Central memory CD8-positive, alpha-beta T cell (primary cell): ENCODE results near the gene ADAMTS10.

ENCODE experiments used
- ATAC-seq: fragments of 150-1000 bp; cut with Tn5 transposase; replicated peaks from 2 replicates; pipeline ENCODE4 v1.10.0; 2022; ENCODE audit warnings: mild to moderate bottlenecking, moderate FRiP score, moderate number of reproducible peaks; ENCODE audit not compliant: poor library complexity, severe bottlenecking; ENCODE audit errors: extremely low read depth
- DNase-seq, 2 donors: peaks; one replicate each; pipeline ENCODE4 v3.0.0; 2021; ENCODE audit warnings: low spot score in 2 of 2
- H3K27ac Mint-ChIP-seq: one replicate; pipeline ENCODE4 v1.8.0; 2022; ENCODE audit warnings: low read depth, mild to moderate bottlenecking, moderate library complexity, mixed read lengths
- H3K27me3 Mint-ChIP-seq: one replicate; pipeline ENCODE4 v1.8.0; 2022; ENCODE audit warnings: mixed read lengths
- H3K36me3 Mint-ChIP-seq: one replicate; pipeline ENCODE4 v1.8.0; 2022; ENCODE audit warnings: mild to moderate bottlenecking, moderate library complexity, mixed read lengths; ENCODE audit not compliant: insufficient read depth
- H3K4me1 Mint-ChIP-seq: one replicate; pipeline ENCODE4 v1.8.0; 2022; ENCODE audit warnings: mixed read lengths
- H3K4me3 Mint-ChIP-seq: one replicate; pipeline ENCODE4 v1.8.0; 2022; ENCODE audit warnings: mild to moderate bottlenecking, moderate library complexity, mixed read lengths
- H3K9me3 Mint-ChIP-seq: one replicate; pipeline ENCODE4 v1.8.0; 2022; ENCODE audit warnings: mixed read lengths

Gene ADAMTS10

DNA sequence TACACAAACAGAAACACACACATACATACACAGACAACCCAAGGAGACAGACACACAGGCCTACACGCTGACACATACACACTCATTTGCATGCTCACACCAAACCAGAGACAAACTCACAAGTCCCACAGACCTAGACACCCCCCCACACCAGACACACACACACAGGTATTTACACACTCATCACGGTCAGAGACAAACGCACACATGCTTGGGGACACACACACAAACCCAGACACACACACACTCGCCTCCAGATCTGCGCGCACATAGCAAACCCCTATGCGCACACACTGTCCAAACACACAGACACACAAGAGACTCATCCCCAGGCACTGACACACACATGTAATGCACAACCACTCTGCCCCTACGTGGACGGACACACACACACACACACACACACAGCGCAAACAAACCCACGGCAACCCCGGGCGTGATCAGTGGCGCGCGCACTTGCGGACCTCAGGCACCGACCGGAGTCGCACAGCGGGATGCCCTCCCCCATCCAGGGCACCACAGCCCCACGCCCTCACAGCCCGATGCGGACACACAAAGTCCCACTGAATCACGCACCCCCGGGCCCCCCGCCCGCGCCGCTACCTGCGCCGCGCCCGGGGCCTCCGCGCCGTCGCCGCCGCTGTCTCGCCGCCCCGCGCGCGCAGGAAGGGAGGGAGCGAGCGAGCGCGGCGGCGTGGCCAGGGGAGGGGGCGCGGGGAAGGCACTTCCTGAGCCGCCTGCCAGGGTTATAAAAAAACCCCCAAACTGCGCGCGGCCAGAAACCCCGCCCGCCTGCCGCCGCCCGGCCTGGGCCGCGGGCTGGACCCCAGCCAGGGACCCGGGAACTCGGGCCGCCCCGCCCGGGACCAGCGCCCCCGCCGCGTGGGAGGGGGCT, at the start of gene ADAMTS10:
TSS of gene ADAMTS10 (minus strand) at position 675 of the 895 bp plus-strand sequence. CDS start 5,005 bp downstream, outside the sequence.
- Mint-ChIP-seq H3K27ac (peak within 1 kb of the TSS; percentile 58), H3K4me1 (peaks cover 40% of the 10 kb centered on the region), H3K9me3 (no peaks in the 10 kb centered on the region), H3K27me3 (no peaks in the 10 kb centered on the region), H3K4me3 (peak within 1 kb of the TSS; percentile 87), H3K36me3 (peaks cover 2% of the 10 kb centered on the region)
- ATAC-seq (peak; percentile 37), DNase-seq (no peak)

DNA sequence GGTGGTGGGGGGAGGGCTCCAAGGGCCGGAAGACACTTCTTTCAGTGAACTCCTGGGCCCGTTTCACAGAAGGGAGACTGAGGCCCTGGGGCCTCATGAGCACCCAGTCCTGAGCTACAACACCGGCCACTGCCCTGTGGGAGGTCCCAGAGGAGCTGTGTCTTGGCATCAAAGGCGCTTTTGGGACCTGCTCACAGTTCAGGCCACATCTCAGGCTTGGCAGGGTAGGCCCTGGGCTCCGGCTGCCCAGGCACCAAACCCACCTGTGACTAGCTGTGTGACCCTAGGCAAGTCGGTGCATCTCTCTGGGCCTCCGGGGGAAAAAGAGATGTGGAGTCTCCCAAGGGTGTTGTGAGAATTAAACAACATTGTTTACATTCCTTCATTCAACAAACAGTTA, 49.4 kb upstream of the ADAMTS10 start:
- no peak for DNase-seq
- no peak for ATAC-seq
- H3K9me3 Mint-ChIP-seq, result no peaks in the 10 kb centered on the region
- peaks cover 4% of the 10 kb centered on the region for H3K36me3 Mint-ChIP-seq
- H3K4me1 Mint-ChIP-seq, result peaks cover 40% of the 10 kb centered on the region
- H3K27ac Mint-ChIP-seq, result no peak overlapping the region
- H3K4me3 Mint-ChIP-seq, result no peak overlapping the region
- no peaks in the 10 kb centered on the region for H3K27me3 Mint-ChIP-seq

GRCh38 chr19:8657869-8658268, 47.4 kb upstream of the ADAMTS10 start:
- no peak overlapping the region for H3K4me3 Mint-ChIP-seq
- peaks cover 6% of the 10 kb centered on the region for H3K27me3 Mint-ChIP-seq
- DNase-seq (no peak), ATAC-seq (no peak)
- H3K27ac Mint-ChIP-seq, result peak overlapping the region; percentile 10
- H3K4me1 Mint-ChIP-seq, result peaks cover 30% of the 10 kb centered on the region
- no peaks in the 10 kb centered on the region for H3K9me3 Mint-ChIP-seq
- H3K36me3 Mint-ChIP-seq, result no peaks in the 10 kb centered on the region

DNA sequence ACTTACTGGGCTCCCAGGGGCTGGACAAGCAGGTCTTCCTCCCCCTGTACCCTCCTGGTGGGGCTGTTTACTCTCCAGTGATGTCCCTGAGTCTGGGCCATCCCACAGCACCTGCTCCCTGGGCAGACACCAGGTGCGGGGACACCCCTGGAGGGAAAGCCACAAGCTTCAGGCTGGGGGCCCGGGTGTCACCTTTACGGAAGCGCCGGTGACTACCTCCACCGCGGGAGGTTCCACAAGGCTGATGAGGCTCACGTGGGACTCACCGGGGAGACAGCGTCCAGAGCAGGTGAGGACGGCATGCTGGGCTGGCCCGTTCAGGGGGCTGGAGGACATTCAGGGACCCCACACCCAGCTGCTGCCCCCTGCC, 44.8 kb upstream of the ADAMTS10 start:
- H3K27me3 Mint-ChIP-seq, result peaks cover 9% of the 10 kb centered on the region
- no peaks in the 10 kb centered on the region for H3K9me3 Mint-ChIP-seq
- DNase-seq (peak in 1 of 2 donors; percentile 22), ATAC-seq (peak; percentile 71)
- H3K27ac Mint-ChIP-seq, result peak overlapping the region; percentile 88
- peaks cover 2% of the 10 kb centered on the region for H3K36me3 Mint-ChIP-seq
- peak overlapping the region; percentile 78 for H3K4me3 Mint-ChIP-seq
- H3K4me1 Mint-ChIP-seq, result peaks cover 24% of the 10 kb centered on the region

GRCh38 chr19:8654591-8655339, 44.2 kb upstream of the ADAMTS10 start:
- H3K27ac Mint-ChIP-seq, result peak overlapping the region; percentile 60

DNA sequence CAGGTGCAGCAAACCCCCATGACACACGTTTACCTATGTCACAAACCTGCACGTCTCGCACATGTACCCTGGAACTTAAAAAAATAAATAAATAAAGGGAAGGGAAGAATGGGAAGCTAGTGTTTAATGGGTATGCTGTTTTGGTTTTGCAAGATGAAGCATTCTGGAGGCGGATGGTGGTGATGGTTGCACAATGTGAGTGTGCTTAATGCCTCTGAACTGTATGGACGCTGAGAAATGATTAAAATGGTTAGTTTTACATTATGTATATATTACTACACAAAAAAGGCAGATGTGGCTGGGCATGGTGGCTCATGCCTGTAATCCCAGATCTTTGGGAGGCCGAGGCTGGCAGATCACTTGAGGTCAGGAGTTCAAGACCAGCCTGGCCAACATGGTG, 37.7 kb upstream of the ADAMTS10 start:
- no peak overlapping the region for H3K4me3 Mint-ChIP-seq
- no peaks in the 10 kb centered on the region for H3K9me3 Mint-ChIP-seq
- no peak for DNase-seq
- H3K27ac Mint-ChIP-seq, result no peak overlapping the region
- no peak for ATAC-seq
- peaks cover 2% of the 10 kb centered on the region for H3K36me3 Mint-ChIP-seq
- peaks cover 30% of the 10 kb centered on the region for H3K27me3 Mint-ChIP-seq
- H3K4me1 Mint-ChIP-seq, result no peaks in the 10 kb centered on the region

More at GRCh38 chr19:8654591-8655339, 44.2 kb upstream of the ADAMTS10 start:
- Mint-ChIP-seq H3K9me3 (no peaks in the 10 kb centered on the region), H3K4me3 (peak overlapping the region; percentile 78), H3K36me3 (peaks cover 2% of the 10 kb centered on the region), H3K27me3 (peaks cover 9% of the 10 kb centered on the region), H3K4me1 (peaks cover 24% of the 10 kb centered on the region)
- ATAC-seq, result peak; percentile 75
- DNase-seq, result peak; percentile 40 to 66

DNA sequence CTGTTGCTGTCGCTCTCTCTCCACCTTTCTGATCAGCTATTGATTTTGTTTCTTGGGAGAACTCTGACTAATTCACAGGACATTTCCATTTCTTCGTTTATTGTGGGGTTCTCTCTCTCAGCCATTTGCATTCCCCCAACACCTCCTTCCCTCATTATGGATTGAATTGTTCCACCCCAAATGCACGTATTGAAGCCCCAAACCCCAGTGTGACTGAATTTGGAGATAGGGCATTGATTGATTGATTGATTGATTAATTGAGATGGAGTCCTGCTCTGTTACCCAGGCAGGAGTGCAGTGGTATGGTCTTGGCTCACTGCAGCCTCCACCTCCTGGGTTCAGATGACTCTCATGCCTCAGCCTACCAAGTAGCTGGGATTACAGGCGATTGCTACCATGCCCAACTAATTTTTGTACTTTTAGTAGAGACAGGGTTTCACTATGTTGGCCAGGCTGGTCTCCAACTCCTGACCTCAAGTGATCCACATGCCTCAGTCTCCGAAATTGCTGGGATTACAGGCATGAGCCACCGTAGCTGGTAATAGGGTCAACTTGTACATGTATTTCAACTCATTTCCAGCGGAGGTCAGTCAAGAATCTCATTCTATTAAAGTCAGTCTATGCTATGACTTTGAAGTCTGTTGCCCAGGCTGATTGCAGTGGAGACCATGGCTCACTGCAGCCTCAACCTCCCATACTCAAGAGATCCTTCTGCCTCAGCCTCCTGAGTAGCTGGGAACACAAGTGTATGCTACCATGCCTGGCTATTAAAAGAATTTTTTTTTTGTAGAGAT, 33.5 kb upstream of the ADAMTS10 start:
- Mint-ChIP-seq H3K36me3 (peaks cover 2% of the 10 kb centered on the region), H3K4me1 (peaks cover 4% of the 10 kb centered on the region), H3K27me3 (peaks cover 23% of the 10 kb centered on the region), H3K9me3 (no peaks in the 10 kb centered on the region), H3K27ac (no peak overlapping the region), H3K4me3 (no peak overlapping the region)
- DNase-seq (no peak), ATAC-seq (no peak)

- no peak for ATAC-seq
- H3K27me3 Mint-ChIP-seq, result peaks cover 34% of the 10 kb centered on the region
- peaks cover 2% of the 10 kb centered on the region for H3K36me3 Mint-ChIP-seq
- H3K4me1 Mint-ChIP-seq, result peaks cover 4% of the 10 kb centered on the region
- no peak overlapping the region for H3K4me3 Mint-ChIP-seq
- no peaks in the 10 kb centered on the region for H3K9me3 Mint-ChIP-seq
- no peak for DNase-seq
- H3K27ac Mint-ChIP-seq, result no peak overlapping the region
These were observed 32.0 kb upstream of the ADAMTS10 start for GRCh38 chr19:8642561-8642960.

GRCh38 chr19:8641908-8642547, 31.5 kb upstream of the ADAMTS10 start:
- H3K9me3 Mint-ChIP-seq, result no peaks in the 10 kb centered on the region
- DNase-seq, result peak in 1 of 2 donors; percentile 18
- H3K4me1 Mint-ChIP-seq, result peaks cover 4% of the 10 kb centered on the region
- H3K27me3 Mint-ChIP-seq, result peaks cover 34% of the 10 kb centered on the region
- no peak overlapping the region for H3K4me3 Mint-ChIP-seq
- no peak overlapping the region for H3K27ac Mint-ChIP-seq
- H3K36me3 Mint-ChIP-seq, result peaks cover 2% of the 10 kb centered on the region
- ATAC-seq, result peak; percentile 36

GRCh38 chr19:8641221-8641907, 30.8 kb upstream of the ADAMTS10 start:
- DNase-seq (no peak), ATAC-seq (no peak)
- H3K4me1 Mint-ChIP-seq, result peaks cover 4% of the 10 kb centered on the region
- H3K27me3 Mint-ChIP-seq, result peaks cover 32% of the 10 kb centered on the region
- H3K9me3 Mint-ChIP-seq, result no peaks in the 10 kb centered on the region
- H3K36me3 Mint-ChIP-seq, result peaks cover 2% of the 10 kb centered on the region
- no peak overlapping the region for H3K4me3 Mint-ChIP-seq
- H3K27ac Mint-ChIP-seq, result no peak overlapping the region

GRCh38 chr19:8640402-8641004, 30.0 kb upstream of the ADAMTS10 start:
- DNase-seq (no peak), ATAC-seq (no peak)
- peaks cover 4% of the 10 kb centered on the region for H3K4me1 Mint-ChIP-seq
- H3K9me3 Mint-ChIP-seq, result no peaks in the 10 kb centered on the region
- H3K27ac Mint-ChIP-seq, result no peak overlapping the region
- peaks cover 23% of the 10 kb centered on the region for H3K27me3 Mint-ChIP-seq
- peaks cover 2% of the 10 kb centered on the region for H3K36me3 Mint-ChIP-seq
- no peak overlapping the region for H3K4me3 Mint-ChIP-seq
